PC-3 (cell line): ENCODE measurements around the gene EPHA1. TPM values are rescaled to one million over a fixed set of nuclear protein-coding genes. Genes with fewer than 3 reads are reported as not detected.

ENCODE experiments used
- ATAC-seq: fragments of 200-7000 bp; cut with Tn5 transposase; 2 replicates; pipeline ENCODE4 v1.9.1; 2020; ENCODE audit warnings: mild to moderate bottlenecking, moderate library complexity
- BruUV-seq: library from RNA; stranded (reverse); fragments of 400-500 nt; replicated peaks from 2 replicates; lab custom pipeline; 2021; lab: Mats Ljungman, UMichigan
- CTCF ChIA-PET: fragments of 300-600 bp; sonication (Branson Sonifier 250); formaldehyde crosslinking; loops from one replicate; lab custom pipeline; 2022; ENCODE audit warnings: antibody characterized with exemption; lab: Charles Lee
- POLR2A ChIA-PET: fragments of 300-600 bp; sonication (Branson Sonifier 250); formaldehyde crosslinking; loops from one replicate; lab custom pipeline; 2022; ENCODE audit warnings: antibody characterized with exemption; ENCODE audit not compliant: unreplicated experiment; lab: Charles Lee
- DNase-seq: peaks from one replicate; pipeline ENCODE4 v3.0.0-alpha.2; 2015
- H2AFZ ChIP-seq: fragments of 300-600 bp; sonication (generic); 2 replicates; pipeline ENCODE4 v1.6.0; 2016; ENCODE audit warnings: antibody characterized with exemption, low read length
- H3F3A ChIP-seq: fragments of 300-600 bp; sonication (generic); one replicate; pipeline ENCODE4 v1.6.0; 2017; ENCODE audit warnings: antibody characterized with exemption, low read length, control low read depth, mild to moderate bottlenecking; ENCODE audit not compliant: unreplicated experiment
- H3K27ac ChIP-seq: fragments of 300-600 bp; sonication (generic); 2 replicates; pipeline ENCODE4 v1.5.1; 2016; ENCODE audit warnings: mild to moderate bottlenecking, low read length
- H3K27me3 ChIP-seq: fragments of 300-600 bp; sonication (generic); 2 replicates; pipeline ENCODE4 v1.6.1; 2016; ENCODE audit warnings: low read length, mixed read lengths
- H3K36me3 ChIP-seq: fragments of 300-600 bp; sonication (generic); 2 replicates; pipeline ENCODE4 v1.6.1; 2016; ENCODE audit warnings: low read depth, mixed run types, low read length, mixed read lengths
- H3K4me1 ChIP-seq: fragments of 300-600 bp; sonication (generic); 2 replicates; pipeline ENCODE4 v1.5.1; 2016; ENCODE audit warnings: low read length; ENCODE audit not compliant: insufficient read depth
- H3K4me2 ChIP-seq: fragments of 300-600 bp; sonication (generic); 2 replicates; pipeline ENCODE4 v1.6.0; 2016; ENCODE audit warnings: low read length
- H3K4me3 ChIP-seq: fragments of 300-600 bp; sonication (generic); 2 replicates; pipeline ENCODE4 v1.5.1; 2016; ENCODE audit warnings: mild to moderate bottlenecking, low read length, mixed read lengths
- H3K79me2 ChIP-seq: fragments of 300-600 bp; sonication (generic); 2 replicates; pipeline ENCODE4 v1.6.1; 2017; ENCODE audit warnings: low read length, mixed read lengths
- H3K9ac ChIP-seq: fragments of 300-600 bp; sonication (generic); 2 replicates; pipeline ENCODE4 v1.6.0; 2016; ENCODE audit warnings: mild to moderate bottlenecking, low read length
- H3K9me2 ChIP-seq: fragments of 300-600 bp; sonication (generic); replicated peaks from 2 replicates; pipeline ENCODE4 v1.6.1; 2016; ENCODE audit warnings: mixed run types, low read length, mixed read lengths
- H3K9me3 ChIP-seq: fragments of 300-600 bp; sonication (generic); 2 replicates; pipeline ENCODE4 v1.6.1; 2016; ENCODE audit warnings: low read length, mixed read lengths
- H4K20me1 ChIP-seq: fragments of 300-600 bp; sonication (generic); 2 replicates; pipeline ENCODE4 v1.6.1; 2016; ENCODE audit warnings: low read length, mixed read lengths
- EZH2 ChIP-seq: fragments of 300-600 bp; sonication (generic); IDR thresholded peaks from one replicate; pipeline ENCODE4 v1.6.1; 2017; ENCODE audit warnings: antibody characterized with exemption, mild to moderate bottlenecking, low read length; ENCODE audit not compliant: unreplicated experiment
- EZH2phosphoT487 ChIP-seq: fragments of 300-600 bp; sonication (generic); IDR thresholded peaks from 2 replicates; pipeline ENCODE4 v1.6.1; 2018; ENCODE audit warnings: mild to moderate bottlenecking, antibody characterized with exemption, low read length, borderline replicate concordance
- intact Hi-C: fragments of 100-400 bp; cut with micrococcal nuclease; formaldehyde crosslinking; loops from 2 replicates; pipeline ENCODE4 v1.9.0; 2023
- total RNA-seq: library from RNA; depleted of rRNA; stranded (reverse); fragments of >200 nt; gene quantifications from 2 replicates; pipeline ENCODE4 v1.2.3, GENCODE V29; 2014
- TF ChIP-seq, protein P1 (sequence below): fragments of 300-600 bp; sonication (generic); conservative IDR thresholded peaks from 2 replicates; pipeline ENCODE4 v1.5.1; 2017; ENCODE audit warnings: antibody characterized with exemption, low read depth, mild to moderate bottlenecking, low read length

EPHA1 gene
- total RNA-seq, 1 experiment from 2014 or later, result 46.4 TPM

DNA sequence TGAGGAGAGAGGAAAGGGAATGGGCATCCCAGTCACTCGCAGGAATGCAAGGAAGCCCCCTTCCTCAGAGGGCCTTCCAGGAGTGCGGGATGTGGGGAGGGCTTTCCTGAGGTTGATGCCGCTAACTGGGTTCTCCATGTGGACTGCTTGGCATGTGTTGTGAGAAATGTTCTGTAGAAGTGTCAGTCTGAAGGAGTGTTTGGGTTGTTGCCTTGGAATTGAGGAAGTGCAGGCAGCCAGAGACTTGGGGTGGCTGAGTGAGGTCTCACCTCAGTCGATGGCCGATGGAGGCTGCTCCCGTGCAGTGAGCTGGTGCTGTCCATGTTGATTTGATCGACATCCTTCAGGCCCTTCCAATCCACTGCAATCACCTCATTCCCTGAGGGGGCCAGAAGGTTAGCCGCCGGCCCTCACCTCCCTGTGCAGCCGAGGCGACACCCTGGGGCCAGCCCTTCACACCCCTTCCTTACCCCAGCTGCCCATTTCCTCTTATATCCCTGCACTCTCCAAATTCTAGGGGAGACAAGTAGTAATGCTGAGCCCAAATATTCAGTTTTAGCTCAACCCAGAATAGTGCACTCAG lies 48.8 kb downstream of the EPHA1 start:
- Histone ChIP-seq H3K9me3 (no peaks in the 10 kb centered on the region), H2AFZ (no peak overlapping the region), H3K27ac (no peak overlapping the region), H3F3A (no peaks in the 10 kb centered on the region), H3K36me3 (no peaks in the 10 kb centered on the region), H3K79me2 (no peaks in the 10 kb centered on the region), H3K4me3 (no peak overlapping the region), H3K27me3 (peaks cover 9% of the 10 kb centered on the region), H3K9ac (no peak overlapping the region), H3K4me1 (no peaks in the 10 kb centered on the region; the same call in 1 of the 2 replicates), H3K4me2 (no peak overlapping the region), H4K20me1 (no peaks in the 10 kb centered on the region), H3K9me2 (no peaks in the 10 kb centered on the region)
- TF ChIP-seq EZH2phosphoT487 (no peak), EZH2 (no peak)
- TF ChIP-seq, protein P1, sequence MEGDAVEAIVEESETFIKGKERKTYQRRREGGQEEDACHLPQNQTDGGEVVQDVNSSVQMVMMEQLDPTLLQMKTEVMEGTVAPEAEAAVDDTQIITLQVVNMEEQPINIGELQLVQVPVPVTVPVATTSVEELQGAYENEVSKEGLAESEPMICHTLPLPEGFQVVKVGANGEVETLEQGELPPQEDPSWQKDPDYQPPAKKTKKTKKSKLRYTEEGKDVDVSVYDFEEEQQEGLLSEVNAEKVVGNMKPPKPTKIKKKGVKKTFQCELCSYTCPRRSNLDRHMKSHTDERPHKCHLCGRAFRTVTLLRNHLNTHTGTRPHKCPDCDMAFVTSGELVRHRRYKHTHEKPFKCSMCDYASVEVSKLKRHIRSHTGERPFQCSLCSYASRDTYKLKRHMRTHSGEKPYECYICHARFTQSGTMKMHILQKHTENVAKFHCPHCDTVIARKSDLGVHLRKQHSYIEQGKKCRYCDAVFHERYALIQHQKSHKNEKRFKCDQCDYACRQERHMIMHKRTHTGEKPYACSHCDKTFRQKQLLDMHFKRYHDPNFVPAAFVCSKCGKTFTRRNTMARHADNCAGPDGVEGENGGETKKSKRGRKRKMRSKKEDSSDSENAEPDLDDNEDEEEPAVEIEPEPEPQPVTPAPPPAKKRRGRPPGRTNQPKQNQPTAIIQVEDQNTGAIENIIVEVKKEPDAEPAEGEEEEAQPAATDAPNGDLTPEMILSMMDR, result no peak
- DNase-seq (no peak), ATAC-seq (no peak)
- intact Hi-C loops, result no loop called here
- POLR2A ChIA-PET, result no interaction called here
- CTCF ChIA-PET, result no interaction called here
- no TSS peak for BruUV-seq

DNA sequence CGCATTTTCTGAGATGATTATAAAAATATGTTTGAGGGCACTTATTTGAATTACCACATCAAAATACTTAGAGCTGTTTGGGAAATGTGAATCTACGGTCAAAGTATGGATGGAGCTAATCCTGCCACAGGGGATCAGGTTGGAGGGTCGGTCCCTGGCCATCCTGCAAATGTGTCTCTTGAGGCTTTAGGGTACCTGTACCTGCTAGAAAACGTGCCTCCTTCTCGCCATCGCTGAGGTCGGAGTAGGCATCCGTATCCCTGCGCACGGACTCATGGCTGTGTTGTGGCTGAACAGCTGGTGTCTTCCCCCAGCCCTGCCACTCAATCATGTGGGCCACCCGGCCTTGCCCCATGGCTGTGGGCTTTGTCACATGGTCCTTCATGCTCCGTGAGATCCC lies 50.0 kb downstream of the EPHA1 start:
- Histone ChIP-seq H2AFZ (no peak overlapping the region), H3K4me1 (no peaks in the 10 kb centered on the region; the same call in 1 of the 2 replicates), H3K36me3 (no peaks in the 10 kb centered on the region), H3K4me2 (no peak overlapping the region), H3K9me3 (no peaks in the 10 kb centered on the region), H3K79me2 (no peaks in the 10 kb centered on the region), H4K20me1 (no peaks in the 10 kb centered on the region), H3F3A (no peaks in the 10 kb centered on the region), H3K27ac (no peak overlapping the region), H3K4me3 (no peak overlapping the region), H3K27me3 (peaks cover 8% of the 10 kb centered on the region), H3K9ac (no peak overlapping the region), H3K9me2 (no peaks in the 10 kb centered on the region)
- CTCF ChIA-PET, result no interaction called here
- intact Hi-C loops, result no loop called here
- TF ChIP-seq EZH2phosphoT487, result no peak
- DNase-seq (no peak), ATAC-seq (no peak)
- BruUV-seq, result no TSS peak
- POLR2A ChIA-PET, result interaction anchor here (0.7 kb wide), 1 partner anchor 24 kb away, joined by 6 read pairs; no protein-coding TSS in a partner anchor

DNA sequence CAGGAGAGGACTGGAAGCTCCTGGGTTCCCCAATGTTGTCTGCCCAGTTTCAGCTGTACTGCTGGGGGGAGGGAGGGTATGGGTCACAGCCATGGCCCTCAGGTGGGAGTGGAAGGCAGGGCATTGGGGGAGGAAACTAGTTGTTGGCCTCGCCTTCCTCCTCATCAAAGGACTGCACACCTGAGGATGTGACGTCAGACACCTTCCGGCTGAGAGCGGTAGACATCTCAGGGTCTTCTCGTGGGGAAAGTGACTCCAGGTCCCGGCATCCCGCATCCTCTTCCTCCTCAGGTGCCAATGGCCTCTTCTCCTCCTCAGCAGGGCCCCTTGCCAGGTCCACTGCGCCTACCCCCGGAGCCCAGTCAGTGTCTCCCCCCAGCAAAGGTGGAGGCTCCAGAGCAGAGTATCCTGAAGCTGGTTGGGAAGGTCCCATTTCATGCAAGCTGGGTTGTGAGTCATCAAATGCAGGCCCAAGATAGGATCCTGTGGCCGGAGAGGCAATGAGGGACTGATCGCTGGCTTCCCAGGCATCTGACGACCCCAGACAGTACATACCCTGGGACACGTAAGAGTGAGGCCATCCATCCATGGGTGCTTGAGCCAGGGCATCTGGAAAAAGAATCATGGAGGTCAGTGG lies 52.1 kb downstream of the EPHA1 start:
- H3K27me3 ChIP-seq, result no peaks in the 10 kb centered on the region
- H3K4me3 ChIP-seq, result no peak overlapping the region
- TF ChIP-seq EZH2 (no peak), EZH2phosphoT487 (no peak)
- TF ChIP-seq, protein P1, result no peak
- CTCF ChIA-PET, result no interaction called here
- no peaks in the 10 kb centered on the region for H3K9me2 ChIP-seq
- no peaks in the 10 kb centered on the region for H3K9me3 ChIP-seq
- H3K36me3 ChIP-seq, result no peaks in the 10 kb centered on the region
- no TSS peak for BruUV-seq
- DNase-seq, result no peak
- H3K9ac ChIP-seq, result no peak overlapping the region
- H3K79me2 ChIP-seq, result no peaks in the 10 kb centered on the region
- no peak overlapping the region for H3K4me2 ChIP-seq
- ATAC-seq, result no peak
- no peaks in the 10 kb centered on the region for H4K20me1 ChIP-seq
- H3F3A ChIP-seq, result no peaks in the 10 kb centered on the region
- H3K4me1 ChIP-seq, result no peaks in the 10 kb centered on the region; the same call in 1 of the 2 replicates
- no peak overlapping the region for H3K27ac ChIP-seq
- intact Hi-C loops, result no loop called here
- H2AFZ ChIP-seq, result no peak overlapping the region
- POLR2A ChIA-PET, result interaction anchor here (1.4 kb wide), 1 partner anchor 22 kb away, joined by 3 read pairs; no protein-coding TSS in a partner anchor
